Stimulated activated CD4-positive, alpha-beta T cell treated with anti-CD3 and anti-CD28 coated beads, Interleukin-15, amount 100 ng/mL, for 24 hours (primary cell): ENCODE data around the gene SERPINH1.
A peak's percentile ranks its signal among the peaks of the same experiment; 100 is the strongest.

ENCODE experiments used
- DNase-seq: peaks from one replicate; pipeline ENCODE4 v3.0.0-alpha.2; 2020

The SERPINH1 gene

DNA sequence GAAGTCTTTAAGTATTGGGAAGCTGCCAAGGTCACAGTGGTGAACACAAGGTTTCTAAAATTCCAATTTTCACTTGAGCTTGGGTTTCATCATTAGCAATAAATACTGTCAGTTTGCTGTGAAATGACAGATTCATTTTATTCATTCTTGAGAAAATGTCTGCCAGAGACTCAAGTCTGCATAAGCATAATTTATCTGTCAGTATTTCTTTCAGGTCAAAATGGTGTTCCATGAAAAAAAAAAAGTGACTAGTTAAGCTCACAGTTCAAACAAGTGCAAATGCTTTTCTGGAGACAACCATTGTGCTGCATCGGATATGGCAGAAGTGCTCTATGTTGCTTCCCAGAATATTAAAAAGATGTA, 28.2 kb upstream of the SERPINH1 start:
- no peak for DNase-seq

GRCh38 chr11:75534259-75535069, 27.6 kb upstream of the SERPINH1 start:
- DNase-seq, result no peak

- no peak for DNase-seq
Measured at GRCh38 chr11:75535071-75535470, 27.0 kb upstream of the SERPINH1 start.

GRCh38 chr11:75536786-75537641, 25.0 kb upstream of the SERPINH1 start:
- peak; percentile 62 for DNase-seq

GRCh38 chr11:75537740-75538139, 24.3 kb upstream of the SERPINH1 start:
- DNase-seq, result no peak

GRCh38 chr11:75538150-75538942, 23.7 kb upstream of the SERPINH1 start:
- no peak for DNase-seq

DNA sequence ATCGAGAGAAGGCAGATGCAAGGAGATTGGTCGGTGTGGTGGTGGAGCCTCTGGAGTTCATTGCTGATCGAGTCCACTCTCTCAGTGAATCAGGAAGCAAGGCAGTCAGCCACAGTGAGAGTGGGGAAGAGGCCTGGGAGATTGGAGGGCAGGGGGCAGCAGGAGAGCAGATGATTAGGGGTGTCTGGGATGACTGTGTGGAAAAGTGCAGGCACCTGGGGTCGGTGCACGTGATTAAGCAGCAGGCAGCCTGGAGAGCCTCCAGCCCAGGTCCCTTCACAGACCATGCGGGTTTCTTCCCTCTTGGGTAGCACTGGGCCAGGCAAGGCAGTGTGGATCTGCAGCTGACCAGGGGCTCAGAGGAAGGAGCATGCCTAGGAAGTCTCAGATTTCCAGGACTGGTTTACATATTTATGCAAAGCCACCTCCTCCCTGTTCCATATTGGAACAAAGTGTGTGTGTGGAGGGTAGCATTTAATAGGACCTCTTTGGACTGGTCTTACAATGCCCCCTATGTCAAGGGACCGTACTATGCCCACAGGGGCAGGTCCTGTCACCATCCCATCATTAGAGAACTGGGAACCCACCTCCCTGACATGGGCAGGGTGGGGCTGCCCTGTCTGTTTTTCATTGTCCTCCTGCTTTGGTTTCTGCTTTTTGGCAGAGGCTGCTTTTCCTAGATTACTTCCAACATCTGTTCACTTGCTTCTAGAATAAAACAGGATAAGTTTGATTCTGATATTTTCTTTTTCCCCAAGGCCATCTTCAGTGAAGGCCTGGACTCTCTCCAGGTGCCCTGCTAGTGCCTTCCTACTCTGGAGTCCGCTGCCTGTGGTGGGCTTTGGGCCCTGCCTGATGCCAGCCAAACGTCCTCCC, 22.4 kb upstream of the SERPINH1 start:
- DNase-seq, result no peak

DNA sequence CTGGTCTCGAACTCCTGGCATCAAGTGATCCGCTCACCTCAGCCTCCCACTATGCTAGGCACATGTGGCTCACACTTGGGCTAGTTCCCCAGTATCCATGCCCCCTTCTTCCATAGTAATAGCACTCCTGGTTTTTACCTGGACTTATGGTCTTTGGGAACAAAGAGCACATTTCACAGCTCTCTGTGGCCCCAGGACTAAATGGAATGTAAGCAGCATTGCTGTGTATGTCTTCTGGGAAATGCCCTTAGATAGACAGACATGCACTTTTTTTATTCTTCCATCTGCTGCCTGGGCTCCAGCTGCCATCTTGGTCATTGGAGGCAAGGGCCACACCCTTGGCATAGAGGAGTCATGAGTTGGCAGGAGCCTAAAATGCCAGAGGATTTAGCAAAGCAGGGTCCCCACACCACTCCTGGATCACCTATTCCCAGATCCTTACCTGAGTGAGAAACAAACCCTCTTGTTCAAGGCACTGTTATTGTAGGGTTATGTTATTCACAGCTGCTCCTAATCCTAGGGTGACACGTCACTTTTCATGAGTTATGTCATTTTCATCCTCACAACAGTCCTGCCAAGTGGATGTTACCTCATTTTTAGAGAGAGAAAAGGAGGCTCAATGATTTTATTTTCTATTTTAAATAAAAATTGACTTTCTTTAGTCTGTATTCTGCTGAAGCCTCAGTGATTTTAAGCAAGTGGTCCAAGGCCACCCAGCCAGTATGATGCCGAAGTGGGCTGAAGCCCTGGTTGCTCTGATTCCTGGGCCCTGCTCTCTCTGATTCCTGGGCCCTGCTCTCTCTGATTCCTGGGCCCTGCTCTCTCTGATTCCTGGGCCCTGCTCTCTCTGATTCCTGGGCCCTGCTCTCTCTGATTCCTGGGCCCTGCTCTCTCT, 20.6 kb upstream of the SERPINH1 start:
- no peak for DNase-seq

GRCh38 chr11:75542088-75542438, 20.0 kb upstream of the SERPINH1 start:
- no peak for DNase-seq

DNA sequence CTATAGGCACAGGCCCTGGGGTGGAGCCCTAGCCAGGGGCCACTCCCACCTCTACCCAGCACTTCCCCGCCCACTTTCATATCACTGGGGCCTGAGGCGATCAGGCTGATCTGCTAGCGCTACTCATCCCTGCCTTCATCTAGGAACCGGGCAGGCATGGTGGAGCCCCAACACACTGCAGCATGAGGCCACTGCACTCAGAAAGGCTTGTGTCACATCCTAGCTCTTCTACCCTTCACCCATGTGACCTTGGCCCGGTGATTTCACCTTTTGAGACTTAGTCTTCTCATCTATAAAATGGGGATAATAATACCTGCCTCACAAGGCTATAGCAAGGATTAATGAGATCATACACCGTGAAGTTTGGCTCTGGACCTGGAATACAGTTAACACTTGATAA, 18.2 kb upstream of the SERPINH1 start:
- no peak for DNase-seq

GRCh38 chr11:75547177-75547576, 14.9 kb upstream of the SERPINH1 start:
- no peak for DNase-seq

DNA sequence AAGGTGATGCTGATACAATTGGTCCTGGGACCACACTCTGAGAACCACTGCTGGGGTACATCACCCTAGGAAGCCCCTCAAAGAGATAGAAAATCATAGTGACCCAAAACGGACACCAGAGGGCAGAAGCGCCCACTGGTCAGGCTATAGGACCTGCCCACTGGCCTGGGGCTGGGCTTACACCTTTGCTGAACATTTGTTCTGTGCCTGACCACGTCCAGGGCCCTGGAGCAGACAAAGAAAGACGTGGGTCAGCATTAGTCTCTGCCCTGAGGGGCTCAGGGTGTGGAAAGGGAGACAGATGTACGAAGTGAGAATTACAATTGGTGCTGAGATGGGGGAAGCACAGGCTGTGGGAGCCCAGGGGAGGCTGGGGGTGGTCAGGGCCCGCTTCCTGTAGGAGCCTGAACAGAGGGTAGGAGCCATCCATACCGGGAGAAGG, 14.4 kb upstream of the SERPINH1 start:
- peak; percentile 48 for DNase-seq

GRCh38 chr11:75548595-75549272, 13.3 kb upstream of the SERPINH1 start:
- no peak for DNase-seq

DNA sequence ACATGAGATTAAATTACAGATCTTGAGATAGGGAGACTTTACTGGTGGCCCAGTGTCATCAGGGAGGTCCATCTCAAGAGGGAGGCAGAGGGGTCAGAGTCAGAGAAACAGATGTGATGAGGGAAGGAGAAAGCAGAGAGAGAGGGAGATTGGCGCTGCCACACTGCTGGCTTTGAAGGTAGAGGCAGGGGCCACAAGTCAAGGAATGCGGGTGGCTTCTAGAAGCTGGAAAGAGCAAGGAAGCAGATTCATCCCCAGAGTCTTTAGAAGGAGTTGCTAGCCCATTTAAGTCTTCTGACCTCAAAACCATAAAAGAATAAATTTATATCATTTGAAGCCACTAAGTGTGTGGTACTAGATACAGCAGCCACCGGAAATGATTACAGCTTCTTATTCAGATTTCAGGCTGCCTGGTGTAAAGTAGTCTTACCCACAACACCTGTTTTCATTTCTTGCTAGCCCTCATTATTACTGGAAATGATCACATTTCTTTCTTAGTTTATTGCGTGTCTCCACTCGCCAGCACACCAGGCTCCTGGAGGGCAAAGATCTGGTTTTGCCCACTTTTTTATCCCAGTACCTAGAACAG, 12.6 kb upstream of the SERPINH1 start:
- no peak for DNase-seq

DNA sequence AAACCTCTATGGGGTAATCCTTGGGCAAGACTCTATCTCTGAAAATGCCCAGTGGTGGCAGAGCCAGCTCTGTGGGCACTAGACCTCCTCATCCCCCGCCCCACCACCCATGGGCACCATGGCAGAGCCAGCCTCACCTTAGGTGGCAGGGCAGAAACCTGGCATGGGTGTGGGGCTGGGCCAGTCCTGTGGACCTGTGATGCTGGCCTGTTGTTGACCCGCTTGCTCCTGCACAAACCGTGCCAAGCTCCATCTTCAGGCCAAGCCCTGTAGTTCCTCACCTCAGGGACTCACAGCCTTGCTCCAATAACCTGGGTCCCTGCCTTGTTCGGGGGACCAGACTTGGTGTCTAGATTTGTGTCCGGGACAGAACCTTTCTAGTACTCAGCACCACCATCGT, 8.9 kb upstream of the SERPINH1 start:
- DNase-seq, result no peak

DNA sequence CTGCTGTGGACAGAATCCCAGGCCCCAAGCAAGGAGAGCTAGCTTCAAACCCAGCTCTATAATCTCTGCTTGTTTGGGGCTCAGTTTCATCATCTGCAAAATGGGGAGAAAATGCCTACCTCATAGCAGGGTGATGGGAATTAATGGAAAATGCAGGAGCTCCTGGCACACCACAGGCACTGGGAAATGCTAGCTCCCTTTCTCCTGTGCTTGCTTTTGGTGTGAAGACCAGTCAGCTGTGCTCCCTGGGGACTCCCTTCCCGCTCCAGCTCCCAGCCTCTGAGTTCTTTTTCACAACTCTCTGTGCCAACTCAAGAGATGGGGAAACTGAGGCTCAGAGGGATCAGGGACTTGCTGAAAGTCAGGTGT, 8.2 kb upstream of the SERPINH1 start:
- DNase-seq, result no peak

DNA sequence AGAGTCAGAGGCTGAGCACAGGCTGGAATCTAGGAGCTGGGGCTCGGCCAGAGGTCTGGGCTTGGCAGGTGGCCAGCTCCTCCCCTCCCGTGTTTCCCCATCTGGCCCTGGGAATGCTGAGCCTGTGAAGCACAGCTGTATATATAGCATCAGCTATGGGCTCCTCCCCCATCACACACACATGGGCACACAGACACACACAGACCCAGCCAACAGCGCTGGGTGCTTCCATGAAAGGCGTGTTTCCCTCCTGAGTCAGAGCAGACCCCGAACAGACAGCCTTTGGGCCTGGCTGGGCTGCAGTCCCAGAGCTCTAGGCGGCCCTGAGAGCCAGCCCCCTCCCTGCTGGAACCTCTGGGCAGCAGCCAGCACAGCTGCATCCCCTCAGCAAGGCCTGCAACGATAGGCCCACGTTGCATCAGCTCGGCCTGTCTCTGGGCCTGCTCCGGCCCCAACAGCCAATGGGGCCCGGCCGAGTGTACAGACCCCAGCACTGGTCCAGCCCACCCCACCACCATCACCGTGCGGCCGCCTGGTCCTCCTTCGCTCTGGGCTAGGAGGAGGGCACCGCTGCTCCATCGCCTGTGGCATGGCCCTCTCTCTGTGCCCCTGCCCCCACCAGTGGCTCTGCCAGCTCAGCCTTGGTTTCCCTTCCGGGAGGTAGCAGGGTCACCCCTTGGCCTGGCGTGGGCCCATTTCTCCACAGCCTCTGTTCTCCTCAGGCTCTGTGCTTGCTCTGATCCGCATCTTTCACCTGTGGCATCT, 7.6 kb upstream of the SERPINH1 start:
- no peak for DNase-seq

DNA sequence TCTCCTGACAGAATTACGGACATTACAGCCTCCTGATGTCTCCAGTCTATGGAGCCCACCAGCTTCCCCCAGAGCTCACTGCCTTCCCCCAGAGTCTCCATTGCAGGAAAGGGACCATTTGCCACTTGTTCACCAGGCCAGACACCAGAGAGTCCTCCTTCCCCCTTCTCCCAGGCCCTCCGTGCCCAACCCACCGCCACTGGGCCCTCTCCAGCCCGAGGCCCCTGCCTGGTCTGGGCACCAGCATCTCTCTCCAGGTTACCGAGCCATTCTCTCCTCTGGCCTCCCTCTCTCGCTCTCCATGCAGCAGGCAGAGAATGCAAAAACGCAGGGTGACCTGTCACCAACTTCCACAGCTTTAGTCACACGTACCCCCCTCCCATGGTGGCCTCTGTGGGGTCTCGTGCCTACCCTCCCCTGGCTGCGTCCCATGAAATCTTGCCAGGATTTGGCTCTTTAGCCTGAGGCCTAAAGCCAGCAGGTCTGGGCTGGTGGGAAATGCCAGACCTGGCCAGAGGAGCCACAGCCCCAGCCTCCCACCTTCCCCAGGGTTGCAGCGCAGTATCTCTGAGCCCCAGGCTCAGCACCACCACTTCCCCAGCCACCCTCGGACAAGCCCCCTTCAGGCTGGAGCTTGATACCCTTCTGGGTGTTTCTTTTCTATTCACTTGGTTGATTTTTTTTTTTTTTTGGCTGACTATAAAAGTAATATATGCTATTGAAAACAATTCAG, 6.8 kb upstream of the SERPINH1 start:
- DNase-seq, result no peak

DNA sequence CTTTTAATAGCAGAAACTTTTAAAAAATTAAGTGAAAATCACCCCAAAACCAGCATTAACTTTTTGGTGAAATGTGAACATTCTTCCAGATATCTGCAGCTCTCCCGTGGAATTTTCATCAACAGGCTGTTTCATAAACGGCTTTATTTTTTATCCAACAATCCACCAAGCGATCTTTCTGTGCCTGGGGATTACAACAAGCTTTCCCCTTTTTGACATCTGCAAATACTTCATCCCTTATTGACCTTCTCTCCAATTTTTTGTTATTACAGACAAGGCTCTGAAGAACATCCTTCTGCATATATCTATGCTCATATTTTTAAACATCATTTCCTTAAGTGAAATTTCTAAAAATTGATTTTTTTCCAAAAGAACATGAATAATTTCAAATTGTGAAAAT, 5.8 kb upstream of the SERPINH1 start:
- no peak for DNase-seq
